ENCODE data around the gene HOPX.
"Not testable (repeated sequence)": the region's sequence is repeated elsewhere in the genome, so short reads cannot be mapped to it uniquely, and the experiment has no call there.

GRCh38 chr4:56605464-56605863, 75.6 kb downstream of the HOPX start:
- not testable (repeated sequence) for TF ChIP-seq CTCF, POLR2A (IDR thresholded peaks at IDR 0.05)
